Loucy (cell line): Measurements from ENCODE around the gene PHEX.

Experiments used
- H2AFZ ChIP-seq: fragments of 200-600 bp; sonication (generic); 2 replicates; pipeline ENCODE4 v1.6.0; 2016; ENCODE audit warnings: antibody characterized with exemption, mild to moderate bottlenecking, low read length, moderate library complexity
- H3F3A ChIP-seq: fragments of 200-600 bp; 2 replicates; pipeline ENCODE4 v1.6.0; 2016; ENCODE audit warnings: antibody characterized with exemption, low read depth, mild to moderate bottlenecking
- H3K27me3 ChIP-seq: fragments of 200-600 bp; sonication (generic); 2 replicates; pipeline ENCODE4 v1.6.1; 2014; ENCODE audit warnings: low read length, mild to moderate bottlenecking; ENCODE audit not compliant: insufficient read depth, poor library complexity, severe bottlenecking
- H3K36me3 ChIP-seq: fragments of 200-600 bp; sonication (generic); 2 replicates; pipeline ENCODE4 v1.6.1; 2016; ENCODE audit warnings: low read length; ENCODE audit not compliant: insufficient read depth
- H3K4me1 ChIP-seq: fragments of 200-600 bp; sonication (generic); 2 replicates; pipeline ENCODE4 v1.5.1; 2014; ENCODE audit warnings: low read length, mild to moderate bottlenecking; ENCODE audit not compliant: insufficient read depth, poor library complexity, severe bottlenecking
- H3K4me2 ChIP-seq: fragments of 200-600 bp; sonication (generic); 2 replicates; pipeline ENCODE4 v1.6.0; 2014; ENCODE audit warnings: antibody characterized with exemption, low read length, low read depth, mild to moderate bottlenecking; ENCODE audit not compliant: poor library complexity, severe bottlenecking
- H3K4me3 ChIP-seq: fragments of 200-600 bp; sonication (generic); 2 replicates; pipeline ENCODE4 v1.5.1; 2014; ENCODE audit warnings: low read length, mild to moderate bottlenecking, mixed read lengths; ENCODE audit not compliant: poor library complexity, severe bottlenecking
- H3K79me2 ChIP-seq: fragments of 200-600 bp; sonication (generic); 2 replicates; pipeline ENCODE4 v1.6.1; 2014; ENCODE audit warnings: low read length; ENCODE audit not compliant: insufficient read depth
- H3K9ac ChIP-seq: fragments of 200-600 bp; sonication (generic); 2 replicates; pipeline ENCODE4 v1.6.0; 2014; ENCODE audit warnings: mild to moderate bottlenecking, low read depth, low read length, moderate library complexity; ENCODE audit not compliant: poor library complexity, severe bottlenecking
- H3K9me2 ChIP-seq: fragments of 200-600 bp; sonication (generic); replicated peaks from 2 replicates; pipeline ENCODE4 v1.6.1; 2016; ENCODE audit warnings: low read depth, low read length, mixed read lengths
- H3K9me3 ChIP-seq: fragments of 200-600 bp; sonication (generic); 2 replicates; pipeline ENCODE4 v1.6.1; 2014; ENCODE audit warnings: mild to moderate bottlenecking, antibody characterized with exemption, low read length, low read depth; ENCODE audit not compliant: insufficient read depth
- H4K20me1 ChIP-seq: fragments of 200-600 bp; sonication (generic); 2 replicates; pipeline ENCODE4 v1.6.0; 2014; ENCODE audit warnings: antibody characterized with exemption, low read length, mild to moderate bottlenecking; ENCODE audit not compliant: insufficient read depth, poor library complexity, severe bottlenecking
- EZH2phosphoT487 ChIP-seq: fragments of 200-600 bp; IDR thresholded peaks from 2 replicates; pipeline ENCODE4 v1.6.1; 2018; ENCODE audit warnings: antibody characterized with exemption, mild to moderate bottlenecking, moderate library complexity, borderline replicate concordance
- TF ChIP-seq, protein P1 (sequence below): fragments of 200-600 bp; sonication (generic); conservative IDR thresholded peaks from 2 replicates; pipeline ENCODE4 v1.5.1; 2014; ENCODE audit warnings: mild to moderate bottlenecking, antibody characterized with exemption, low read length

Gene PHEX

GRCh38 chrX:22135994-22136684 is 104.0 kb downstream of the PHEX start:
- Histone ChIP-seq H3K27me3 (no peaks in the 10 kb centered on the region), H3K9ac (no peak overlapping the region)

GRCh38 chrX:22136711-22137110 is 104.6 kb downstream of the PHEX start:
- no peak overlapping the region for H3K4me3 ChIP-seq
- H3K79me2 ChIP-seq, result no peaks in the 10 kb centered on the region
- no peaks in the 10 kb centered on the region for H3K27me3 ChIP-seq
- H3K9ac ChIP-seq, result no peak overlapping the region
- H3K9me3 ChIP-seq, result no peaks in the 10 kb centered on the region
- no peak overlapping the region for H3K4me2 ChIP-seq
- no peaks in the 10 kb centered on the region for H3F3A ChIP-seq
- TF ChIP-seq, protein P1, sequence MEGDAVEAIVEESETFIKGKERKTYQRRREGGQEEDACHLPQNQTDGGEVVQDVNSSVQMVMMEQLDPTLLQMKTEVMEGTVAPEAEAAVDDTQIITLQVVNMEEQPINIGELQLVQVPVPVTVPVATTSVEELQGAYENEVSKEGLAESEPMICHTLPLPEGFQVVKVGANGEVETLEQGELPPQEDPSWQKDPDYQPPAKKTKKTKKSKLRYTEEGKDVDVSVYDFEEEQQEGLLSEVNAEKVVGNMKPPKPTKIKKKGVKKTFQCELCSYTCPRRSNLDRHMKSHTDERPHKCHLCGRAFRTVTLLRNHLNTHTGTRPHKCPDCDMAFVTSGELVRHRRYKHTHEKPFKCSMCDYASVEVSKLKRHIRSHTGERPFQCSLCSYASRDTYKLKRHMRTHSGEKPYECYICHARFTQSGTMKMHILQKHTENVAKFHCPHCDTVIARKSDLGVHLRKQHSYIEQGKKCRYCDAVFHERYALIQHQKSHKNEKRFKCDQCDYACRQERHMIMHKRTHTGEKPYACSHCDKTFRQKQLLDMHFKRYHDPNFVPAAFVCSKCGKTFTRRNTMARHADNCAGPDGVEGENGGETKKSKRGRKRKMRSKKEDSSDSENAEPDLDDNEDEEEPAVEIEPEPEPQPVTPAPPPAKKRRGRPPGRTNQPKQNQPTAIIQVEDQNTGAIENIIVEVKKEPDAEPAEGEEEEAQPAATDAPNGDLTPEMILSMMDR, result no peak
- TF ChIP-seq EZH2phosphoT487, result no peak
- H3K9me2 ChIP-seq, result no peaks in the 10 kb centered on the region
- no peaks in the 10 kb centered on the region for H3K4me1 ChIP-seq
- H2AFZ ChIP-seq, result peak overlapping the region; percentile 73; the same call in 1 of the 2 replicates
- H3K36me3 ChIP-seq, result no peaks in the 10 kb centered on the region
- H4K20me1 ChIP-seq, result no peaks in the 10 kb centered on the region

More at GRCh38 chrX:22135994-22136684, 104.0 kb downstream of the PHEX start:
- no peaks in the 10 kb centered on the region for H3K9me2 ChIP-seq
- peak overlapping the region; percentile 32 for H3K4me2 ChIP-seq
- no peaks in the 10 kb centered on the region for H3F3A ChIP-seq
- no peaks in the 10 kb centered on the region for H3K36me3 ChIP-seq
- H3K9me3 ChIP-seq, result no peaks in the 10 kb centered on the region
- peak overlapping the region; percentile 20 for H3K4me3 ChIP-seq
- no peaks in the 10 kb centered on the region for H3K4me1 ChIP-seq
- peak overlapping the region; percentile 73 for H2AFZ ChIP-seq
- no peaks in the 10 kb centered on the region for H4K20me1 ChIP-seq
- H3K79me2 ChIP-seq, result no peaks in the 10 kb centered on the region
- TF ChIP-seq EZH2phosphoT487, result no peak
- TF ChIP-seq, protein P1, result peak; percentile 57

DNA sequence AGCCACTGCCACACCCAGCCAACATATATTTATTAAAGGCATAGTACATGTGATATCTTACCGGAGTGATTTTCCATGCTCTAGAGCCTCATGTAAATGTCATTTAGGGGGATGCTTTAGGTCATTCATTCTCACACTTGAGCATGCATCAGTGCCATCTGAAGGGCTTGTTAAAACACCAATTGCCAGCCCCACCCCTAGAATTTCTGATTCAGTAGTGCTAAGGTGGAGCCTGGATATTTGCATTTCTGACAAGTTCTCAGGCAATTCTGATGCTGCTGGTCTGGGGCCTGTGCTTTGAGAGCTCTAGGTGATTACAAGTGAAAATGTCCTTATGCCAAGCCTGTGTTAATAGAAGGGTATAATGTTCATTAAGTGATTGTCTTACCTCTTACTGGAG is 107.7 kb downstream of the PHEX start:
- TF ChIP-seq, protein P1, result no peak
- TF ChIP-seq EZH2phosphoT487, result no peak
- Histone ChIP-seq H3K4me1 (no peaks in the 10 kb centered on the region), H2AFZ (no peak overlapping the region), H3K4me2 (no peak overlapping the region), H3K36me3 (no peaks in the 10 kb centered on the region), H3F3A (no peaks in the 10 kb centered on the region), H3K9me2 (no peaks in the 10 kb centered on the region), H4K20me1 (no peaks in the 10 kb centered on the region), H3K27me3 (no peaks in the 10 kb centered on the region), H3K9ac (no peak overlapping the region), H3K79me2 (no peaks in the 10 kb centered on the region), H3K9me3 (no peaks in the 10 kb centered on the region), H3K4me3 (no peak overlapping the region)
